GM12872 (cell line): ENCODE data around the gene HCN2.

Experiments used
- TF ChIP-seq, protein P1 (sequence below): IDR thresholded peaks from 3 replicates; pipeline ENCODE4 v1.5.1; 2011; ENCODE audit warnings: low read depth, mild to moderate bottlenecking, low read length, moderate library complexity; ENCODE audit not compliant: insufficient read depth

HCN2 gene

DNA sequence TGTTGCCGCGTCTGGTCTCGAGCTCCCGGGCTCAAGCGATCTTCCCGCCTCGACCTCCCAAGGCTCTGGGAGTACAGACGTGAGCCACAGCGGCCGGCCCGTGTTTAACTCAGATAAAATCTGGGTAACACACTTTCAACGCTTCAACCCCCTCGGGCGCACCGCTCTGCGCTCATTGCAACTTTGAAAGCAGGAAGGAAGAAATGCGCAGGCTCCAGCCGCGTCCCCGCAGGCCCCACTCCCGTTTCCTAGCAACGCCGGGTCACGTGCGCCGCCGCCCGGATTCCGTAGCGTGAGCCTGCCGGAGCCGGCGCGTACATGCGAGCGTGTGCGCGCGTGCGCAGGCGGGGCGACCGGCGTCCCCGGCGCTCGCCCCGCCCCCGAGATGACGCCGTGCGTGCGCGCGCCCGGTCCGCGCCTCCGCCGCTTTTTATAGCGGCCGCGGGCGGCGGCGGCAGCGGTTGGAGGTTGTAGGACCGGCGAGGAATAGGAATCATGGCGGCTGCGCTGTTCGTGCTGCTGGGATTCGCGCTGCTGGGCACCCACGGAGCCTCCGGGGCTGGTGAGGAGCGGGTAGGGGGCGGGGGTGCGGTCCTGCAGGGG is 17.4 kb upstream of the HCN2 start, which contains the start of gene BSG:
BSG (plus strand) TSS at position 457 of the 603 bp plus-strand sequence; CDS start at position 496, 39 bp downstream.
- TF ChIP-seq, protein P1, sequence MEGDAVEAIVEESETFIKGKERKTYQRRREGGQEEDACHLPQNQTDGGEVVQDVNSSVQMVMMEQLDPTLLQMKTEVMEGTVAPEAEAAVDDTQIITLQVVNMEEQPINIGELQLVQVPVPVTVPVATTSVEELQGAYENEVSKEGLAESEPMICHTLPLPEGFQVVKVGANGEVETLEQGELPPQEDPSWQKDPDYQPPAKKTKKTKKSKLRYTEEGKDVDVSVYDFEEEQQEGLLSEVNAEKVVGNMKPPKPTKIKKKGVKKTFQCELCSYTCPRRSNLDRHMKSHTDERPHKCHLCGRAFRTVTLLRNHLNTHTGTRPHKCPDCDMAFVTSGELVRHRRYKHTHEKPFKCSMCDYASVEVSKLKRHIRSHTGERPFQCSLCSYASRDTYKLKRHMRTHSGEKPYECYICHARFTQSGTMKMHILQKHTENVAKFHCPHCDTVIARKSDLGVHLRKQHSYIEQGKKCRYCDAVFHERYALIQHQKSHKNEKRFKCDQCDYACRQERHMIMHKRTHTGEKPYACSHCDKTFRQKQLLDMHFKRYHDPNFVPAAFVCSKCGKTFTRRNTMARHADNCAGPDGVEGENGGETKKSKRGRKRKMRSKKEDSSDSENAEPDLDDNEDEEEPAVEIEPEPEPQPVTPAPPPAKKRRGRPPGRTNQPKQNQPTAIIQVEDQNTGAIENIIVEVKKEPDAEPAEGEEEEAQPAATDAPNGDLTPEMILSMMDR, result no peak

DNA sequence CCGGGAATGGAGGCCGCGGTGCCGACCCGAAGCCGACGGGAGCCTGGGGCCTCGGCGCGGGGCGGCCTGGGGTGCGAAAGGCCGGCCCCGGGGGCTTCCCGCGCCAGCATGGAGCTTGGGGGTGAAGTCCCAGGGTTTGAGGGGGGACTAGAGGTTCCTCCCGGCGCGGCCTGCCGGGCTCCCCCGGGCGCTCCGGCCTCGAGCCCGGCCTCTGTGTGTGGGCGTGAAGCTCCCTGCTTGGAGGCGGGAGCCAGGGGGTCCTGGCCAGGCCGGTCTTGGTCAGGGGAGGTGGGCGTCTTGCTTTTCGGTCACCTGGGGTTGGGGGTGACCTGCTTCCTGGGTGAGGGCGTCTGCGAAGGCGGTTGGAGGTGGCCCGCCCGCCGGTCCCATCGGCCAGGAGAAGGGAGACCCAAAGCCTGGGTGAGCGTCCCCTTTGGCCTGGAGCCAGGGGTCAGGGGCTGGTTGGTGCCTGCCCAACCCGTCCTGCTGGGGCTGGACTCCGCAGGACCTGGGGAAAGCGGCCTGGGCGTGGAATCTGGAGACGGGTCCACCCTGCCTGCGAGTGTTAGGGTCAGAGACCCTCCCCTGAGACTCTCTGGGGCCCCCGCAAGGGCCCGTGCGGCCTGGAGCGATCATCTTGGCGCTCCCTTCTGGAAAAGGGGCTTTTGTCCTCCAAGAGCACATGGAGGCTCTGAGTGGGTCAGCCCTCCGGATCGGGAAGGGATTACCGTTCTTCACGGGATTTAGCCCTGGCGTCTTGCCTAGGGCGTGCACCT is 16.8 kb upstream of the HCN2 start:
- TF ChIP-seq, protein P1, result no peak

DNA sequence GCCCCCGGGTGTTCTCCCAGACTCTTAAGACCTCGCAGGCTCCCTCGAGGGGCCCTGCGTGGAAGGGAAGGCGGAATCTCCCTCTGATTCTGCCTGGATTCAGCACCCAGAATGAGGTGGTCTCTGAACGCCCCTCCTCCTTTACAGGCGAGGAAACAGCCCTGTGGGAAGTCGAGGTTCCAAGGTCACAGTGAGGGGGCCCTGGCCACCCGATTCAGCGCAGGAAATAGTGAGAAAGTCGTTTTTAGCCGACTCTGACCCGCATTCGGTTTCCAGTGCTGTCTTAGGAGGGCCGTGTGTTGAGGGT is 16.2 kb upstream of the HCN2 start:
- TF ChIP-seq, protein P1, result no peak

DNA sequence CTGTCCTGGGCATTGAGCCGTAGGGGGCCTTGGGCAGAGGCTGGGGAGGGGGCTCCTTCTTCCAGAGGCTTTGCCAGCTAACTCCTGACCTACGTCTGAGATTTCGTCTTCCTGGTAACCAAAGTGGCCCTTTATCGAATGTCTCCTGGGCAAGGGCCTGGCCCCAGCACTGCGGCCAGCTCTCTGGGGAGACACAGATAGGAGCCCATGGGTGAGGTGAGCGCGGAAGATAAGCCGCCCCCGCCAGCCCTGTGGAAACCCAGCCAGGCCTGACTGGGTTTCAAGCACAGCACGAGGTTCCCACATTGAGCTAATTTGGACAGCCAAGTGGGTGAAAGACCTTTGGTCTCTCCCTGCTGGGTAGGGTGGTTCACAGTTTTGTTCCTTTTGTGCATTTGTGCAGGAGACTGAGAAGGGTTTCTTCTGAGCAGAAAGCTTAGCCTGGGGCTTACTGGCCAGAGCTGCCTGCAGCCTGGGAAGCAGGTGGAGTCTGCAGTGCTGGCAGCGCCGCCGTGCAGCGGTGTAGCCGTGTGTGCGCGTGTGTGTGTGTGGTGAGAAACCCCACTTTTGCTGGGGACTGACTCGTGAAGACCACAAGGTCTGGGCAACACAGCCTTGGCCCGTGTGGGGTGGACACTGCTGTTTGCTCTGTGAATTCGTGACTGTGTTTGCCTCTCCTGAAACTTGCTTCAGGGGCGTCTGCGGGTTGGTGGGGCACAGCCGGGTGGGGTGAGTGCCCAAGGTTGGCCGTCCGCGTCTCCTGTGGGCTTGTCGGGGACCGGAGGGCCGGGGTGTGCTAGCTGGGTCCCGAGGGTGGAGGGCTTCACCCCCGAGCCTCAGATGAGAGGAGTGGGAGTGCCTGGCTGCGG is 14.8 kb upstream of the HCN2 start:
- TF ChIP-seq, protein P1, result no peak

DNA sequence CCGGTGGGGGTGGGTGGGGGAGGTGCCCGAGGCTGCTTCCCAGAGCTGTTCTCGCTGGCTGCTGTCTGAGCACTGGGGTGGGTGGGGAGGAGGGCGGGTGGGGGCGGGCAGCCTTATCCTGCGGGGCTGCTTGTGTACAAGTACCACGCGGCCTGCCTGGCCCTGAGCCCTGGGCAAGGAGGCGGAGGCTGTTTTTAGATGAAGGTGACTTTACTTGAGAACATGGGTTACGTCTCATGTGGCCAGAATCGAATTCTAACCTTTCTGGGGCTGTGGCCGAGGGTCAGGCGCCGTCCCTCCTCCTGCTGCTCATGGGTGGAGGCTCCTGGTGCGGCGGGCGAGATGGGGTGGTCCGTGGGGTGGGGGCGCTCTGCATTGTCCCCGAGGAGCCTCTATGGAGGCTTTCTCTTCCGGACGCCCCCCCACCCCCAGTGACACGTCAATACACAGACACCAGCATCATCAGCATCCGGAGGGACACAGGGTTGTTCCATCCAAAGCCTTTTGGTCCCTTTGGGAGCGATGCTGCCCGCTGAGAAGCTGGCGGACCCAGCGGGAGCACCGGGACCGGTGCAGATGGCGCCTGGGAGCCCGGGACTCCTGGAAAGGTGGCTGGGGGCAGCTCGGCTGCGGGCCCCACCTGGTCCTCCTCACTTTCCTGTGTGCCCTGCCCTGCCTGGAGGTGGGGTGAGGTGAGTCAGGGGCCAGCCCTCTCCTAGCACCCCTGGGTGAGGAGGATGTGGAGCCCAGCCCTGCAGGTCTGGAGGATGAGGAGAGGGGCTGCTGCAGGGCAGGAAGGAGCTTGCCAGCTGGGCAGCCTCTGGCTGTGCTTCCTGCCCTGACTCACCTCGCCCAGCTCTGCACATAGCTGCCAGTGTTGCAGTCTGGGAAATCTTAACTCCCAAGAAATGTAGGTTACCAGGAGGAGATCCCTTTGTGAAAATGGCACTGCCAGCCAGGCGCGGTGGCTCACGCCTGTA is 13.9 kb upstream of the HCN2 start:
- TF ChIP-seq, protein P1, result no peak

DNA sequence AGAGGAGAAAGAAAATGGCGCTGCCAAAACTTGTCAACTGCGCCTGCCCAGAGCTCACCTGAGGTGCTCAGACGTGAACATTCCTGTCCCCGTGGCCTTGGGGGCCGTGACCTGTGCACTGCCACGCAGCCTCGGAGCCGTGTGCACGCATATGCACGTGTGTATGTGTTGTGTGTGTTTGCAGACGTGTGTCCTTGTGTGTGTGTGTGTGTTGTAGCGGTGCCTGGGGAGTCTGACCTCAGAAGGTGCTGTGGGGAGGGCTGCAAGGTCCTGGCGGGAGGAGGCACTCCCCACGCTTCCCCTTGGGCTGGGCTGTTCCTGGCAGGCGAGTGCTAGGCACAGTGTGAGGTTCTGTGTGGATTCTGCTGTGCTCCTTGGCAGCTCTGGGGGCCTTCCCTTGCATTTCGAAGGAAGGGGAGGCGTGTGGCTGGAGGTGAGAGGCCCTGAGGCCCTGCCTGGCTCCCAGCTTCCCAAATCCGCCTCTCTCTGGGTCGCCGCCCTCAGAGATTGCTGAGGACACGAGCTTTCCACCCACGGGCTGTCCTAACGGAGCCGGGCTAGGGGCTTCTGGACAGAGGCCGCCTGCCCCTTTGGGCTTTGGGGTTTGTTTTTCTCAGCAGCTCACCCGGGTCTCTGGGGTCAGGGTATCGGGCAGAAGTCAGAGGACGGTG is 12.8 kb upstream of the HCN2 start:
- TF ChIP-seq, protein P1, result no peak
